Measurements from ENCODE around the gene ODF4.

GRCh38 chr17:8392274-8392673 lies 52.6 kb downstream of the ODF4 start:
- no peak for TF ChIP-seq EZH2phosphoT487 (IDR thresholded peaks at IDR 0.05; ENCODE audit: insufficient read depth, low read depth)
- no peak for TF ChIP-seq EZH2 (IDR thresholded peaks at IDR 0.05; ENCODE audit: insufficient read depth, poor library complexity, severe bottlenecking)

Data from GM23248 (cell line).